OCI-LY7 (cell line): ENCODE results near the gene ARX. TPM values are rescaled to one million over a fixed set of nuclear protein-coding genes. Genes with fewer than 3 reads are reported as not detected.

Experiments used
- BruUV-seq: library from RNA; stranded (reverse); fragments of 400-500 nt; replicated peaks from 2 replicates; lab custom pipeline; 2021; lab: Mats Ljungman, UMichigan
- CTCF ChIA-PET: fragments of 300-600 bp; sonication (Branson Sonifier 250); formaldehyde crosslinking; loops from one replicate; lab custom pipeline; 2022; ENCODE audit warnings: antibody characterized with exemption; ENCODE audit not compliant: unreplicated experiment; lab: Charles Lee
- POLR2A ChIA-PET: fragments of 300-600 bp; sonication (Branson Sonifier 250); formaldehyde crosslinking; loops from one replicate; lab custom pipeline; 2022; ENCODE audit warnings: antibody characterized with exemption; lab: Charles Lee
- DNase-seq: peaks from one replicate; pipeline ENCODE4 v3.0.0-alpha.2; 2015; ENCODE audit warnings: low spot score
- H2AFZ ChIP-seq: fragments of 200-600 bp; sonication (generic), shearing (Covaris generic); 2 replicates; pipeline ENCODE4 v1.6.1; 2014; ENCODE audit warnings: mild to moderate bottlenecking, antibody characterized with exemption, low read length, moderate library complexity
- H3K27ac ChIP-seq: fragments of 200-600 bp; sonication (generic); 2 replicates; pipeline ENCODE4 v1.5.1; 2014; ENCODE audit warnings: mixed run types, low read depth, mild to moderate bottlenecking, moderate library complexity, low read length, inconsistent platforms; ENCODE audit not compliant: poor library complexity, severe bottlenecking
- H3K36me3 ChIP-seq: fragments of 200-600 bp; sonication (generic); 2 replicates; pipeline ENCODE4 v1.6.1; 2014; ENCODE audit warnings: mild to moderate bottlenecking, antibody characterized with exemption, low read length, moderate library complexity, mixed read lengths; ENCODE audit not compliant: insufficient read depth
- H3K4me1 ChIP-seq: fragments of 200-600 bp; sonication (generic); 2 replicates; pipeline ENCODE4 v1.5.1; 2014; ENCODE audit warnings: mild to moderate bottlenecking, low read length; ENCODE audit not compliant: insufficient read depth, poor library complexity, severe bottlenecking
- H3K4me2 ChIP-seq: fragments of 200-600 bp; sonication (generic); 2 replicates; pipeline ENCODE4 v1.6.1; 2014; ENCODE audit warnings: mild to moderate bottlenecking, low read length
- H3K4me3 ChIP-seq: fragments of 200-600 bp; sonication (generic); 2 replicates; pipeline ENCODE4 v1.5.1; 2014; ENCODE audit warnings: mild to moderate bottlenecking, low read depth, low read length; ENCODE audit not compliant: poor library complexity, severe bottlenecking
- H3K79me2 ChIP-seq: fragments of 200-600 bp; sonication (generic); 2 replicates; pipeline ENCODE4 v1.6.1; 2016; ENCODE audit warnings: low read depth, mild to moderate bottlenecking, low read length, moderate library complexity, mixed read lengths; ENCODE audit not compliant: insufficient read depth
- H3K9me2 ChIP-seq: fragments of 200-600 bp; sonication (generic); 2 replicates; pipeline ENCODE4 v1.6.1; 2016; ENCODE audit warnings: mild to moderate bottlenecking, low read length, mixed read lengths; ENCODE audit not compliant: insufficient read depth
- H3K9me3 ChIP-seq: fragments of 200-600 bp; sonication (generic); 2 replicates; pipeline ENCODE4 v1.6.1; 2014; ENCODE audit warnings: mild to moderate bottlenecking, mixed run types, low read length, mixed read lengths
- H4K20me1 ChIP-seq: fragments of 200-600 bp; sonication (generic); 2 replicates; pipeline ENCODE4 v1.6.1; 2014; ENCODE audit warnings: mild to moderate bottlenecking, antibody characterized with exemption, low read length, moderate library complexity, mixed read lengths; ENCODE audit not compliant: insufficient read depth
- CTCF ChIP-seq: fragments of 200-600 bp; sonication (generic); conservative IDR thresholded peaks from 2 replicates; pipeline ENCODE4 v1.5.1; 2014; ENCODE audit warnings: mild to moderate bottlenecking, antibody characterized with exemption, low read length, moderate library complexity, mixed read lengths
- EZH2phosphoT487 ChIP-seq: fragments of 200-600 bp; sonication (generic); IDR thresholded peaks from 2 replicates; pipeline ENCODE4 v1.6.1; 2018; ENCODE audit warnings: low read depth, borderline replicate concordance, mild to moderate bottlenecking, mixed run types, antibody characterized with exemption, low read length, moderate library complexity, mixed read lengths
- intact Hi-C: fragments of 100-400 bp; cut with micrococcal nuclease; formaldehyde crosslinking; loops from one replicate; pipeline ENCODE4 v1.10.0; 2022; ENCODE audit not compliant: unreplicated experiment
- total RNA-seq, 2 experiments: library from RNA; depleted of rRNA in 1 of 2; stranded (reverse); fragments of >200 nt in 1 of 2; shearing (Covaris generic) in 1 of 2; gene quantifications; 2 replicates each; pipeline ENCODE4 v1.2.3, GENCODE V29; 2014 to 2022

ARX gene
- total RNA-seq, 2 experiments from 2014 or later, result 0.11 TPM; not detected in 1

GRCh38 chrX:25022499-25023325, 6.9 kb upstream of the ARX start:
- no peak for TF ChIP-seq CTCF
- TF ChIP-seq EZH2phosphoT487, result no peak
- DNase-seq, result no peak
- H4K20me1 ChIP-seq, result no peaks in the 10 kb centered on the region
- H3K79me2 ChIP-seq, result no peaks in the 10 kb centered on the region
- H3K9me2 ChIP-seq, result no peaks in the 10 kb centered on the region
- H3K4me2 ChIP-seq, result no peak overlapping the region
- no peaks in the 10 kb centered on the region for H3K36me3 ChIP-seq
- POLR2A ChIA-PET, result interaction anchor here (0.7 kb wide), 1 partner anchor 371 kb away, joined by 8 read pairs; no protein-coding TSS in a partner anchor
- no TSS peak for BruUV-seq
- H2AFZ ChIP-seq, result no peak overlapping the region
- H3K9me3 ChIP-seq, result no peaks in the 10 kb centered on the region
- no peaks in the 10 kb centered on the region for H3K4me1 ChIP-seq
- H3K27ac ChIP-seq, result no peak overlapping the region
- intact Hi-C loops, result loop anchor here (5.0 kb wide), 1 partner anchor 270 kb away; no protein-coding TSS in a partner anchor
- CTCF ChIA-PET, result no interaction called here
- H3K4me3 ChIP-seq, result no peak overlapping the region

- Histone ChIP-seq H2AFZ (no peak overlapping the region), H3K27ac (no peak overlapping the region), H3K79me2 (no peaks in the 10 kb centered on the region), H4K20me1 (no peaks in the 10 kb centered on the region), H3K9me3 (no peaks in the 10 kb centered on the region), H3K4me1 (no peaks in the 10 kb centered on the region), H3K4me3 (peak overlapping the region; percentile 19), H3K36me3 (no peaks in the 10 kb centered on the region), H3K4me2 (peak overlapping the region; percentile 50; the same call in 1 of the 2 replicates), H3K9me2 (no peaks in the 10 kb centered on the region)
- ChIA-PET POLR2A (interaction anchor here (0.9 kb wide), 1 partner anchor 182 kb away, joined by 3 read pairs; no protein-coding TSS in a partner anchor), CTCF (interaction anchor here (0.6 to 1.3 kb wide), 3 partner anchors 29 to 221 kb away, joined by 3 to 4 read pairs (median 3); no protein-coding TSS in a partner anchor)
- intact Hi-C loops, result loop anchor here (2.0 to 5.0 kb wide), 2 partner anchors 182 to 269 kb away; no protein-coding TSS in a partner anchor
- DNase-seq, result peak; percentile 25
- TF ChIP-seq CTCF (peak; percentile 75), EZH2phosphoT487 (no peak)
- BruUV-seq, result no TSS peak
Observed at GRCh38 chrX:25020905-25021449, 5.2 kb upstream of the ARX start.
